Calu3 (cell line): ENCODE measurements around the gene CITED4. TPM values are rescaled to one million over a fixed set of nuclear protein-coding genes. Genes with fewer than 3 reads are reported as not detected.

Source experiments
- BruUV-seq: library from RNA; stranded (reverse); fragments of 400-500 nt; replicated peaks from 2 replicates; lab custom pipeline; 2021; lab: Mats Ljungman, UMichigan
- CTCF ChIA-PET: fragments of 300-600 bp; sonication (Branson Sonifier 250); formaldehyde crosslinking; loops from one replicate; lab custom pipeline; 2022; ENCODE audit warnings: antibody characterized with exemption; lab: Charles Lee
- DNase-seq: peaks from one replicate; pipeline ENCODE4 v3.0.0; 2022
- H3K27ac Mint-ChIP-seq: one replicate; pipeline ENCODE4 v1.8.0; 2022; ENCODE audit warnings: mixed read lengths; ENCODE audit not compliant: unreplicated experiment
- H3K27me3 Mint-ChIP-seq: one replicate; pipeline ENCODE4 v1.8.0; 2022; ENCODE audit warnings: mixed read lengths; ENCODE audit not compliant: unreplicated experiment
- H3K36me3 Mint-ChIP-seq: one replicate; pipeline ENCODE4 v1.8.0; 2022; ENCODE audit warnings: mild to moderate bottlenecking, moderate library complexity, mixed read lengths; ENCODE audit not compliant: insufficient read depth, unreplicated experiment
- H3K4me1 Mint-ChIP-seq: one replicate; pipeline ENCODE4 v1.8.0; 2022; ENCODE audit warnings: mild to moderate bottlenecking, low read depth, mixed read lengths; ENCODE audit not compliant: unreplicated experiment
- H3K4me3 Mint-ChIP-seq: one replicate; pipeline ENCODE4 v1.8.0; 2022; ENCODE audit warnings: mild to moderate bottlenecking, low read depth, moderate library complexity, mixed read lengths; ENCODE audit not compliant: unreplicated experiment
- H3K9me3 Mint-ChIP-seq: one replicate; pipeline ENCODE4 v1.8.0; 2022; ENCODE audit warnings: low read depth, mixed read lengths; ENCODE audit not compliant: unreplicated experiment
- CTCF ChIP-seq: fragments of 200-600 bp; IDR thresholded peaks from one replicate; pipeline ENCODE4 v1.8.0; 2022; ENCODE audit warnings: antibody characterized with exemption; ENCODE audit not compliant: unreplicated experiment
- intact Hi-C: fragments of 100-400 bp; cut with micrococcal nuclease; formaldehyde crosslinking; loops from one replicate; pipeline ENCODE4 v1.10.0; 2022; ENCODE audit not compliant: unreplicated experiment
- total RNA-seq: library from RNA; stranded (reverse); gene quantifications from 2 replicates; pipeline ENCODE4 v1.2.3, GENCODE V29; 2022

The CITED4 gene
- total RNA-seq, 1 experiment from 2014 or later = 85.2 TPM

GRCh38 chr1:40886318-40887011 is 24.3 kb upstream of the CITED4 start:
- intact Hi-C loops = no loop called here
- Mint-ChIP-seq H3K27me3 (no peaks in the 10 kb centered on the region), H3K4me3 (no peak overlapping the region), H3K9me3 (no peaks in the 10 kb centered on the region), H3K4me1 (peaks cover 56% of the 10 kb centered on the region), H3K27ac (no peak overlapping the region), H3K36me3 (no peaks in the 10 kb centered on the region)
- CTCF ChIA-PET = no interaction called here
- no TSS peak for BruUV-seq
- no peak for TF ChIP-seq CTCF
- no peak for DNase-seq

- DNase-seq = no peak
- H3K36me3 Mint-ChIP-seq = no peaks in the 10 kb centered on the region
- H3K9me3 Mint-ChIP-seq = no peaks in the 10 kb centered on the region
- BruUV-seq = no TSS peak
- H3K4me3 Mint-ChIP-seq = no peak overlapping the region
- CTCF ChIA-PET = no interaction called here
- TF ChIP-seq CTCF = no peak
- H3K27ac Mint-ChIP-seq = no peak overlapping the region
- intact Hi-C loops = no loop called here
- no peaks in the 10 kb centered on the region for H3K27me3 Mint-ChIP-seq
- peaks cover 45% of the 10 kb centered on the region for H3K4me1 Mint-ChIP-seq
Observed at GRCh38 chr1:40884055-40884795, 22.1 kb upstream of the CITED4 start.

DNA sequence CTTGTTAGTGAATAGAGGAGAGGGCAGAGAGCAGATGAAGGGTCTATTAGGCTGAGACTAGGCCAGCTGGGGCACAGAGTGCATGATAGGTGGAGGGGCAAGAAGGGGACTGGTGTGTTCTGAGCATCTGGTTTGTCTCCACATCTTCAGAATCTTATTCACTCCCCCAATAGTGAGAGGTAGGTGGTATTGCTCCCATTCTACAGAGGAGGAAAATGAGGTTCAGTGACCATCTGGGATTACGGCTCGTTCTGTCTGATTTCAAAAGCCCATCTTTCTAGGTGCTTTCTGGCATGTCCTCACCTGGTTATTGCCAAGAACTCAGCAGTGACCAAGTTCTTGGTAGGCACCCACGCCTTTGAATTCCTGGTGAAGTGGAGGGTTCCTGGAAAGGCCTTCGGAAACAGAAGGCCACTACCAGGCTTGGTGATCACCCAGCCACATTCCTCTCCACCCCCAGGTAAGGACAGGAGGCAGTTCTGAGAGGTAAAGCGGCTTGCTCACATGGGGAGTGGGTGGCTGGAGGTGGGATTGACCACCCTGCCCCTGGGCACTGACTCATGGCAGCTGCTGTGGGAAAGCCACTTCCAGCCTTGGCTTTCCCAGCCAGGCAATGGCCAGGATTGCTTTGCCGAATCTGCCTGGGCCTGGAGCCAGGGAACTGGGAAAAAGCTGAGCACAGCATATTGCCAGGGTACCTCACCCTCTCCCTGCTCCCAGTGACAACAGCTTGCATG is 18.8 kb upstream of the CITED4 start:
- no peak overlapping the region for H3K27ac Mint-ChIP-seq
- BruUV-seq = no TSS peak
- peaks cover 45% of the 10 kb centered on the region for H3K4me1 Mint-ChIP-seq
- CTCF ChIA-PET = no interaction called here
- intact Hi-C loops = no loop called here
- no peak overlapping the region for H3K4me3 Mint-ChIP-seq
- H3K36me3 Mint-ChIP-seq = peaks cover 1% of the 10 kb centered on the region
- H3K9me3 Mint-ChIP-seq = no peaks in the 10 kb centered on the region
- DNase-seq = no peak
- H3K27me3 Mint-ChIP-seq = no peaks in the 10 kb centered on the region
- TF ChIP-seq CTCF = no peak

GRCh38 chr1:40879482-40880175 is 17.5 kb upstream of the CITED4 start:
- Mint-ChIP-seq H3K4me1 (peaks cover 54% of the 10 kb centered on the region), H3K36me3 (peaks cover 7% of the 10 kb centered on the region), H3K27ac (no peak overlapping the region), H3K27me3 (no peaks in the 10 kb centered on the region), H3K4me3 (no peak overlapping the region), H3K9me3 (no peaks in the 10 kb centered on the region)
- CTCF ChIA-PET = no interaction called here
- no peak for TF ChIP-seq CTCF
- DNase-seq = no peak
- BruUV-seq = no TSS peak
- intact Hi-C loops = no loop called here
